AG09319 (cell line): ENCODE results near the gene HNRNPA1.
"Not testable (repeated sequence)": the region's sequence is repeated elsewhere in the genome, so short reads cannot be mapped to it uniquely, and the experiment has no call there.

Experiments used
- DNase-seq: peaks from one replicate; pipeline ENCODE4 v3.0.0-alpha.2; 2010; ENCODE audit warnings: low read depth; ENCODE audit errors: extremely low read depth
- TF ChIP-seq, protein P1 (sequence below): IDR thresholded peaks from 2 replicates; pipeline ENCODE4 v1.5.1; 2011; ENCODE audit warnings: low read depth, mild to moderate bottlenecking, inconsistent platforms, low read length, moderate library complexity

HNRNPA1 gene

DNA sequence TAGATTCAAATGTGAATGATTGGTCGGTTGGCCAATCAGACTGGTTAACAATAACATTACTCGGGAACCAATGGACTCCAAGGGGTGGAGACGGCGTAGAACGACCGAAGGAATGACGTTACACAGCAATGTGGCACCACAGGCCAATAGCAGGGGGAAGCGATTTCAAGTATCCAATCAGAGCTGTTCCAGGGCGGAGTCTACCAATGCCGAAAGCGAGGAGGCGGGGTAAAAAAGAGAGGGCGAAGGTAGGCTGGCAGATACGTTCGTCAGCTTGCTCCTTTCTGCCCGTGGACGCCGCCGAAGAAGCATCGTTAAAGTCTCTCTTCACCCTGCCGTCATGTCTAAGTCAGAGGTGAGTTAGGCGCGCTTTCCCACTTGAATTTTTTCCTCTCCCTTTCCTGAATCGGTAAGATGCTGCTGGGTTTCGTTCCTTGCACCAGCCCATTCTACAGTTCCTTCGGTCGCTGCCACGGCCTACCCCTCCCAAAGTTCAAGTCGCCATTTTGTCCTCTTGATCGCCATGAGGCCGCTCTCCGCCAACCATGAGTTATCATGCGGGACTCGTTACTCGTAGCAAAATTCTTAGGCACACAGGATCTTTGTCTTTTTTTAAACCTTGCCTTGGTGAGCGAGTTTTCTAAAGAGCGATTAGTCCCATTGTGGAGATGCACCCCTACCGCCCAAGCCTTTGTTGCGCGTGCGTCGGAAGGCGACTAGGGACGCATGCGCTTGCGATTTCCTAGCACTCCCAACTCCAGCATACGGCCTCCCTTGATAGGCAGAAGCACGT lies at the start of gene HNRNPA1:
Gene HNRNPA1 (plus strand): TSS at position 259 of the 793 bp plus-strand sequence. CDS start 82 bp downstream, at position 341.
- peak; percentile 100 for DNase-seq
- TF ChIP-seq, protein P1, sequence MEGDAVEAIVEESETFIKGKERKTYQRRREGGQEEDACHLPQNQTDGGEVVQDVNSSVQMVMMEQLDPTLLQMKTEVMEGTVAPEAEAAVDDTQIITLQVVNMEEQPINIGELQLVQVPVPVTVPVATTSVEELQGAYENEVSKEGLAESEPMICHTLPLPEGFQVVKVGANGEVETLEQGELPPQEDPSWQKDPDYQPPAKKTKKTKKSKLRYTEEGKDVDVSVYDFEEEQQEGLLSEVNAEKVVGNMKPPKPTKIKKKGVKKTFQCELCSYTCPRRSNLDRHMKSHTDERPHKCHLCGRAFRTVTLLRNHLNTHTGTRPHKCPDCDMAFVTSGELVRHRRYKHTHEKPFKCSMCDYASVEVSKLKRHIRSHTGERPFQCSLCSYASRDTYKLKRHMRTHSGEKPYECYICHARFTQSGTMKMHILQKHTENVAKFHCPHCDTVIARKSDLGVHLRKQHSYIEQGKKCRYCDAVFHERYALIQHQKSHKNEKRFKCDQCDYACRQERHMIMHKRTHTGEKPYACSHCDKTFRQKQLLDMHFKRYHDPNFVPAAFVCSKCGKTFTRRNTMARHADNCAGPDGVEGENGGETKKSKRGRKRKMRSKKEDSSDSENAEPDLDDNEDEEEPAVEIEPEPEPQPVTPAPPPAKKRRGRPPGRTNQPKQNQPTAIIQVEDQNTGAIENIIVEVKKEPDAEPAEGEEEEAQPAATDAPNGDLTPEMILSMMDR = no peak

DNA sequence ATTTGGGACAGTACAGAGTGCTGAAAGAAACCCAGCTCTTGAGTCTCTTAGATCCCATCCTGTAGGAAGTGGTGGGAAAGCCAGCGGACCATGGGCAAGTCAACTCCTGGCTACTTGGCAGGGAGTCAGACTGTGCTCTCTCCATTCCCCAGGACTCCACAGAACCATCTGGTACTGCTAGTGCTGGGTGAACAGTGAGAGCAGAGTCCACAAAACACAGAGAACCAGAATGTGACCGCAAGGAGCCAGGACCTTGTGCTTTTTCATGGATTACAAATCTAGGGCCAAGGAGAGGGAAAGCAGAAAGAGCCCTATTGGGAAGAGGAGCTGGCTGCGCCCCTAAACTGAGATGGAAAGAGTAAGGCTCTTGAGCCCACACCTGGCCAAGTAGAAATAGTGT lies 49.3 kb upstream of the HNRNPA1 start:
- DNase-seq = not testable (repeated sequence)

DNA sequence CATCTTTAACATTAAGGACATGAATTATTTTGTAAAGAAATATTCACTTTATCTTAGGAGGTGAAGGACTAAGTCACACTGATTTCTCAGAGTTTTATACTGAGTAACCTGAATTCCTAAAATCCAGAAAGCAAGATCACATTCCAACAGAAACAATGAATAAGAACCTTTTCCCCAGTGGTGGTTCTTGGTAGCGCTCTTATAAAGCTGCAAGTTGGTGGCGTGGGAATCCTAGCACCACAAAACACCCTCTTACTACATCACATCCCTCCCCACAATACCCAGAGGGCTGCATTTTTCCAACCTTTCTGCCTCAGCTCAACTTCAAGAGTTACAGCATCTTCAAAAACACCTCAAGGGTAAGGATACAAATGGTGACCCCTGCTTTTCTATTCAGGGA lies 47.7 kb upstream of the HNRNPA1 start:
- no peak for DNase-seq
- TF ChIP-seq, protein P1 = peak; percentile 16

DNA sequence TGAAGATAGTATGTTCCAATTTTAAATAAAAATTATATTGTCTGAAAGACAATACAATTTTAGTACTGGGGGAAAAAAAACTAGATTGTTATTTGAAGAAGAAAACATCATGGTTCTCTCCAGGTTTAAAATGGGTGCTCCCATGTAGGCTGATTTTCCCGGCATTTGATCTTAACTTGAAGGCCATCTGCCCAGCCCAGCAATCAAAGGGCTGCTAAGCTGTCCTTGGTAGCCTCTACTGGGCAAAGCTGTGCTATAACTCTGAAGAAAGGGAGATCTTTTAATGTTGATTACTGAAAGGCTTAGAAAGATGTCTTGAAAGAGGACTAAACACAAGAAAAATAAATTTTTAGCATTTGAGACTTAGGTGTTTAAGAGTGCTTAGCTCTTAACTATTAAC lies 42.0 kb upstream of the HNRNPA1 start:
- TF ChIP-seq, protein P1 = no peak
- DNase-seq = no peak

DNA sequence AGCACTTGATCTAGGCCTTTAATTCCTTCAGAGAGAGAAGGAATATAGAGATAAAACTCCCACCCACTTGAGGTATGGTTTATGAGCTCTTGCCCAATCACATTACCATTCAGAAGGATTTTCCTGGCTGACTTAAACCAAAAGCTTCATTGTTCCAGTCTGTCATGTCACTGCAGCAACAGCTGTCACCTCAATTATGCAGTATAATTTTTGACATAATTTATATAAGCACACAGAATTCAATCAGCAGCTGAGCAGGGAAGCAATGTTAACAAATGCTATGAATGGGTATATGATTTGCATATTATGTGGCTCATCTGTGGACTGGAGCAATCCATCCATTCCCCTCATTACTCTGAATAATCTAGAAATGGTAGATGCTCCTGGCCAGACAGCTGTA lies 40.9 kb upstream of the HNRNPA1 start:
- no peak for DNase-seq
- TF ChIP-seq, protein P1 = no peak

GRCh38 chr12:54240129-54240528 lies 40.4 kb upstream of the HNRNPA1 start:
- DNase-seq = no peak
- TF ChIP-seq, protein P1 = no peak

DNA sequence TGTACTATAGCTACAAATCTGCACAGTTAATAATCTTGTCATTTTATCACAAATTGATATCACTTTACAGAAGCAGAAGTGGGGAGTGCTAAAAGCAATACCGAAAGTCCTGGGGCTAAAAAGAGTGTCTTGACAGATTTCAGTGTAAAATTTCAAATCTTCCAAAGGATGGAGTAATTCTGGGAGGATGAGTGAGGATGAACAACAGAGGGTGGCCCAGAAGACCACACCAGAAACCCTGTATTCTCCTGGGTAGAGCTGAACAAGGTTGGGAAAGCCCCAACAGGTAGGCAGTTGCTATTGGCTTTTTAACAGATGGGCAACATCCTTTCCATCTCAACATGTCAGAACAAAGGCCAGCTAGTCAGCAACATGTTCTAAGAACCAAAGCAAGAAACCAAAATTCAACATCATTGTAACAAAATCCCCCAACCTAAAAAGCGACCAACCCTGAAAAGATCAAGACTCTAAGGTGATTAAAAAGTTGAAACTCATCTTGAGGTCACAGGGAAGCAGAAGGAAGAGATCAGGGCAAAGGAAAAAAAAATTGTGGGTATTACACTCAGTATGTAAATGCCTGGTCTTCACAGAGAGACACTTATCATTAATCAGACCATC lies 39.4 kb upstream of the HNRNPA1 start:
- DNase-seq = no peak
- TF ChIP-seq, protein P1 = no peak
